GM21528 (cell line): ENCODE data around the gene CENPT.

ENCODE experiments used
- ATAC-seq: cut with Tn5 transposase; IDR thresholded peaks from one replicate; pipeline ENCODE4 v1.9.1; 2021; ENCODE audit warnings: mild to moderate bottlenecking, moderate library complexity; ENCODE audit not compliant: unreplicated experiment, low FRiP score

Gene CENPT

DNA sequence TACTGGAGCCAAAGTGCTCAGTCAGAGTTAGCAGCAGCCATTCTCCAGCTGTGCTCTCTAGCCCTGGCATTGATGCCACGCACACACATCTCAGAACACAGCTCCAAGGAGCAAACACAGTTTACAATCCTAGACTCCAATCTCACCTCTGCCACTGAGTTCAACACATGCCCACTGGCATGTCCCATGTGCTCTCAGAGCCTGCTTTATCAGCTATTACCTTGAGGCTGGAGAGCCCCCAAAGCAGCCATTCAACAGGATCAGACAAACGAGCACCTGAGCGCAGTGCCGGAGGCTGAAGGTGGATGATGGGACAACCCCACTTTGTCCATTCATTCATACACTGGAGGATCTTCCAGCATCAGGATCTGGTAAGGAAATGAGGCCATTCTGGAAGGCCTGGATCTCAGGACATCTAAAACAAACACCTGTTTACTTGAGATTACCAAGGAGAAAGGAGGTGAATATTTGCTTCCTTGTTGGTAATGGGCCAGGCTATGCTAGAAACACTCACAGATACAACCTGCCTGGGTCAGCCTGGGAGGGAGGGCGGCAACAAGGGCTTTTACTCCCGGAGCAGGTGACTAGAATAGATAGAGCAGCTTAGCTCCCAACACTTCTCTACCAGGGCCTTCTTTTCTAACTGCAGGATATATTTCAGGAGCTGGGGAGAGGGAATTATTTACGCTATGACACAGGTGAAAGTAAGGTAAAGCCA lies 66.5 kb downstream of the CENPT start:
- no peak for ATAC-seq

DNA sequence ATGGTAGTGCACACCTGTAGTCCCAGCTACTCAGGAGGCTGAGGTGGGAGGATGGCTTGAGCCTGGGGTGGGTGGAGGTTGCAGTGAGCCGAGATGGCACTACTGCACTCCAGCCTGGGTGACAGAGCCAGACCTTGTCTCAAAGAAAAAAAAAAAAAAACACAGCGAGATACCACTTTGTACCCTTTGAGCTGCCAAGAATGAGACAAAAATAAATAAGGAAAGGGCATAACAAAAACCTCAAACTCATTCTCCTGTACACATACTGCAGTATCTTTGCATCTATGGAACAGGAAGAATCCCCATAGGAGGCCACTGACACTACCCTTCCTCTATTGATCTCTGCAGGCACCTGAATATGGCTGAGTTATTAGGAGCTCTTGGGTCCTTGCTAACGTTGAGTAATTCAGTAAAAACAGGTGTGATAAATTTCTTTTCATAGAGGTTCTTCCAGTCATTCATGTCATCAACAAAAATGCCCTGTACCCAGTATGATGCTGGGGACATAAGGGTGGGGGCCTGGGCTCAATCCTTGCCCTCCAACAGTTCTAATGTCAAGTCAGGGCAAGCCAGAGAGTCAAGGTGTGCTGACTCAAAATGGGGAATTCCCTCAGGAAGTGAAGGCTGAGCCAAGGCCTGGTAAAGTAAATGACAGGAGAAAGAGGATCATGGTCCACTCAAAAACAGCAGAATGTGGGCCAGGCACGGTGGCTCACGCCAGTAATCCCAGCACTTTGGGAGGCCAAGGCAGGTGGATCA lies 68.1 kb downstream of the CENPT start:
- ATAC-seq, result no peak
